Pons (tissue), 1 donor: ENCODE measurements around the gene CTRB2.
A peak's percentile ranks its signal among the peaks of the same experiment; 100 is the strongest.
"Not testable (repeated sequence)": the region's sequence is repeated elsewhere in the genome, so short reads cannot be mapped to it uniquely, and the experiment has no call there.

ENCODE experiments used
- DNase-seq: peaks from one replicate; pipeline ENCODE4 v3.0.0-alpha.2; 2016; ENCODE audit warnings: low spot score

CTRB2 gene

DNA sequence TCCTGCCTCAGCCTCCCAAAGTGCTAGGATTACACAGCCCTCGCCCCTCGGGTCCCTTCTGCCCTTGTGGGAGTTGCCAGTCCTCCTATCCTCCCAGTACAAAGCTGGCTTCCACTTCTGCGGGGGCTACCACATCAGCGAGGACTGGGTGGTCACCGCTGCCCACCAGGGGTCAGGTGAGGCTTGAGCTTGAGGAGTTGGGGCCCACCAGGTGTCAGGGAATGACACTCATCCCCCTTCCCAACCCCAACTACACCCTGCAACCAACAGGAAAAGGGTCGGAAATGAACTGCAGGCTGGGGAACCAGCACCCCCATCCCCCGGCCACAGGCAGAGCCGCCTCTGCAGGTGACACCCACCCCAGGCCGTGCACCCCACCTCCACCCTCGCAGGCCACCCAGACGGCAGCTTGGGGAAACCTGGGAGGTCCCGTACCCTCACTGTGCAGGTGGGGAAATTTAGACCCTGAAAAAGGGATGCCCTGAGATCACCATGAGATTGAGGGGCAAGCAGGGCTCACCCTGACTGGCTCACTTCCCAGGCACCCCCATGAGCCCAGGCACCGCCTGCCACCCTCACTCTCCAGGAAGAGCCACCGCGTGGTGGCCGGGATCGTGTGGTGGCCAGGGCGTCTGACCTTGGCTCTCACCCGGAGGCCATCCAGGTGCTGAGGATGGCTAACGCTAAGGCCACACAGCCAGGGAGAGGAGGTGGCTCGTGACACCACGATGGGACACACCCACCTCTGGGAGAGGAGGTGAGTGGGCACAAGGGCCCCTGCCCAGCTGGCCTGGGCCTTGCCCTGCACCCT, 19.8 kb upstream of the CTRB2 start:
- DNase-seq, result no peak

DNA sequence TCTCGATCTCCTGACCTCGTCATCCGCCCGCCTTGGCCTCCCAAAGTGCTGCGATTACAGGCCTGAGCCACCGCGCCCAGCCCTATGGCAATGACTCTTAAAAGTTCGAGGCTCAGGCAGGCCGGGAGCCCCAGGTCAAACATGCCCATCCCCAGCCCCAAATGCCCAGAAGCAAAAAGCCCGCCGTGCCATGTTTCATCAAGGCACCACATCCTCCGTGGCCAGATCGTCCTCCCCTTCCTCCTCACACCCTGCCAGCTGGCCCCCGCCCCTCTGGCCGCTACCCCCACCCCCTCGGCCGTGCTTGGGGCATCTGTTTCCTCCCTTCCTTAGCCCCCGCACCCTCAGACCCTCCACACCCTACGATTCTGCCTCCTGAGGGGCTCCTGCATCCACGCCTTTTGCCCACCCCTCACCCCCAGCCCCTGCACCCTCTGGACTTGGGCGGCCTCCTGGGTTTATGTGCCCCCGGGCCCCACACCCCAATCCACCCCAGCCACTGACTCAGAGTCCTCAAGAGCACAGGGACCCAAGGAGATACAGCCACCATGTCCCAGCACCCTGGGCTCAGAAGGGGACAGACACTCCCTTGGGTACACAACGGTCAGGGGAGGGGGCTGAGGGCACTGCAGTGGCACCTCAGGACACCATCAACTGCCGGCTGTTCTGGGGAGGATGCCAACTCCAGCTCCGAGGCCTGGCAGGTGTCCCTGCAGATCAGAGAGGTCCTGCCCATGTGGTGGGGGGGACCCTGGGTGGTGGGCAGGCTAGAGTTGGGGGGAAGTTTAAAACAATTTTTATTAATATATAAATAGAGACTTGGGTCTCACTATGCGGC, 18.9 kb upstream of the CTRB2 start:
- DNase-seq, result no peak

DNA sequence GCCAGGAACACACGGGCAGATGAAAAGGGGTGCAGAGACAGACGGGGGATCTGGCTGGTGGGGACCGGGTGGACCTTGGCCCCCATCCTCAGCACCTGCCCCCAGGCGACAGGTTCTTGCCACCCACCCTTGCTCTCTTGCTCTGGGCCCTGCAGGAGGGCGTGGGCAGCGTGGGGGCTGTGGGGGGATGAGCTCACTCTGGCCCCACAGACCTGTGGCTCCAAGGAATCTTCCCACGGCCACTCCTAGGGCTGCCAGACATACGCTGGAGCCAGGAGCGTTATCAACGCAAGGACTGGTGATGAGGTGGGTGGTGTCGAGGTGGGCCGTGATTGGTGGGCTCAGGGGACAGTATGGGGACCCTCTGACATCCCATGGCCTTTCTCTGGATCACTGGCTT, 18.1 kb upstream of the CTRB2 start:
- DNase-seq, result no peak

DNA sequence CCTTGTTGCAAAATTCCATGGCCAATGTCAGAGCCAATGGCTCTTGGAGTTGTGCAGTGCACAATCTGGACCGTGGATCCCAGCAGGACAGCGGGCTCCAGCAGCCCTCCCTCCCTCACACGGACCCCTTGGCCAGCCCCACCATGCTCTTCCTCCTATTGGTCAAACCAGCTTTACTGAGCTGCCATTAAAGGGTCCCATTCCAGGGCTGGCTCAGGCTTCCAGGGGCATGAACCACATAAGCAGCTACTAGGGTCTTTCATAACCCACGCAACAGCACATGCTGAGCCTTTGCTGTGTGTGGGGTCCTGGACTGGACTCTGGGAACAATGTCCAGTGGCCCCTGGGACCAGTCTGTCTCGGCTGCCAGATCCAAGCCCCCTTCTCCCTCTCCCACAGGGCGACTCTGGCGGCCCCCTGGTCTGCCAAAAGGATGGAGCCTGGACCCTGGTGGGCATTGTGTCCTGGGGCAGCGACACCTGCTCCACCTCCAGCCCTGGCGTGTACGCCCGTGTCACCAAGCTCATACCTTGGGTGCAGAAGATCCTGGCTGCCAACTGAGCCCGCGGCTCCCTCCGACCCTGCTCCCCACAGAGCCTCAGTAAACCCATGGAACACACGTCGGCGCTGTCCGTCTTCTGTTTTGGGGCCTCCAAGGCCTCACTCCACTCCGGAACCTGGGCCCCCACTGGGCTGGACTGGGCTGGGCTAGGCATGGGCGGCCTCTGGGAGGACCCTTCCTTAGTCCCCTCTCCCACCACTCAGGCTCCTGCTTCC, 17.5 kb upstream of the CTRB2 start:
- no peak for DNase-seq

DNA sequence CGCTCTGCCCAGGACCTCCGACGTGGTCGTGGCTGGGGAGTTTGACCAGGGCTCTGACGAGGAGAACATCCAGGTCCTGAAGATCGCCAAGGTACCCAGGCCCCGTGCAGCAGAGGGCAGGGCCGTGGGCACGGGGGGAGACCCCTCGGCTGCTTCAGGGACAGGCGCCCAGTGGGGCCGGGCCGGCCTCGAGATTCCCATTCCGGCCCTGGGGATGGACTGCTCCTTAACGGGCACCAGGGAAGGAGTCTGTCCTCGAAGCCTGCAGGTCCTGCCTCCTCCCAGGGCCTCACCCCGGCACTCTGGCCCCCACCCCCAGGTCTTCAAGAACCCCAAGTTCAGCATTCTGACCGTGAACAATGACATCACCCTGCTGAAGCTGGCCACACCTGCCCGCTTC, 16.2 kb upstream of the CTRB2 start:
- DNase-seq, result not testable (repeated sequence)

DNA sequence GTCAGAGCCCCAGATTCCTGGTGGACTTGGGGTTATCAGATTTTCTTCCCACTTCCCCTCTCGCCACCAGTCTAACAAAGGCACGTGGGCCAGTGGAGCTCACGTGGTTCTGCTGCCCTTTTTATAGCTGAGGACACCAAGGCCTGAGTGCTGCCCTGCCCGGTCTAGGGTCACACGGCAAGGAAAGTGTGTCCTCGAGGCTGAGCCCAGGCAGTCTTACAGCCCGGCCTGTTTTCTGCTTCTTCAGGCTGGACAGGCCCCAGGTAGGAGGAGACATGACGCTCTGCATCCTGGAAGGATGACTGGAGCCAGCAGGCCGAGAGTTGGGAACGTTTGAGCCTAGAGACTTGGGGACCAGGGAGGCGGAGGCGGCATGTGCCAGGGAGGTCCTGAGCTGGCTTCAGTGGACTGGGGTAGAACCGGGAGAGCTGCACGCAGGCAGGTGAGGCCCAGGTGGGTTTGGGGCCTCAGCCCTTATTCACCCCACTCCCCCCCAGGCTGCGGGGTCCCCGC, 15.4 kb upstream of the CTRB2 start:
- DNase-seq, result no peak

DNA sequence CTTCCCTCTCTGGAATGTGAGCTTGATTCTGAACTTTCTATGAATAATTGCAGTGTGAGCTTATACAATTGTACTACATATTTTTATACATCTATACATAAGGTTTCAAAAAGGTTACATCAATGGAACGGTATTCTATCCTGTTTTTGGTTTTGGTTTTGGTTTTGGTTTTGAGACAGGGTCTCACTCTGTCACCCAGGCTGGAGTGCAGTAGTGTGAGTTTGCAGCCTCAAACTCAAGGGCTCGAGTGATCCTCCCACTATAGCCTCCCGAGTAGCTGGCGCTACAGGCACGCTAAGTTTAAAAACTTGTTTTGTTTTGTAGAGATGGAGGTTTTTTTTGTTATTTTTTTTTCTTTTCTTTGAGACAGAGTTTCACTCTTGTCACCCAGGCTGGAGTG, 12.9 kb upstream of the CTRB2 start:
- no peak for DNase-seq

DNA sequence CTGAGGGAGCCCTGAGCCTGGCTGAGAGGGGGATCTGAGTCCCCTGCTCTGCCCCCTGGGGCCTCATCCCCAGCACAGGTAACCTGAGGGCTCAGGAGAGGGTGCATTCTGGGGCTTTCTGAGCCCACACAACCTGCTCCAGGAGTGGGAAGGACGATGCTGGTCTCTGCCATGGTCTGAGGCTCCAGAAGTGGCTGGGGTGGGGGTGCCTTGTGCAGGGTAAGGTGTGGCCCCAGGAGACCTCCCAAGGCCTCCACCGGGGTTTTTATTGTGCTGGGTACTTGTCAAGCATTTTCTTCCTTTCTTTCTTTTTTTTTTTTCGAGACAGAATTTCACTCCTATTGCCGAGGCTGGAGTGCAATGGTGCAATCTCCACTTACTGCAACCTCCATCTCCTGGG, 12.1 kb upstream of the CTRB2 start:
- DNase-seq, result no peak

DNA sequence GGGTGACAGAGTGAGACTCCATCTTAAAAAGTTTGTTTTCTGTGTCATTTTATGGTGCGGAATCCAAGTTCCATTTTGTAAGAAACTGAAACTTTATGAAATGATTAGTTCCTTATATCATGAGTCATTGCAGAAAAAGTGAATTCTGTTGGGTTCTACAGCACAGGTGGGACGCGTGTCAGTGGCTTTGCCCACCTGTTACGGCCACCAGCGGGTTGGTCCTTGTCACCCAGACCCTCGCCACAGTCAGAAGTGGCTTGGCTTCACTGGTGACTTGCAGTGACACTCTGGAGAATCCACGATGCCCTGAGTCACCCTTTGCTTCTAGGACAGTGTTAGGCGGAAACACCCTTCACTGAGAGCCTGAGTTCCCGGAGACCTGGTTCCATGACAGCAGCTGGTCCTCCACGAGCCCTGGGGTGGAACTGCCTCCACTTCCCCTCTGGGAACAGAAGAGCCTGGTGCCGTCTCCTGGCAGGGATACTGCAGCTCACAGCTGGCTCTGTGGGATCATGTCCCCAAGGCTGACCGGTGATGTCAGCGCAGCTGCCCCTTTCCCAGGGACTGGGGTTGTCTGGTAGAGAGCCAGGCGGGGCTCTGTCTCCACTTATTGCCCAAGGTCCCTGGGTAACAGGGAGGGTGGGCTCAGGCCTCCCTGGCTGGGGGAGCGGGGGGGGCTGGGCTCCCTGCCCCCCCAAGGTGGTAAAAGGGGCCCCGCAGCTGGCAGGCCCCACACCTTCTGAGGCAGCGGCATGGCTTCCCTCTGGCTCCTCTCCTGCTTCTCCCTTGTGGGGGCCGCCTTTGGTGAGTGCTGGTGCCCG, 11.5 kb upstream of the CTRB2 start, which contains the start of gene CTRB1:
Gene CTRB1 (plus strand): TSS at position 733 of the 821 bp plus-strand sequence. CDS start 20 bp downstream, at position 753.
- peak; percentile 51 for DNase-seq

DNA sequence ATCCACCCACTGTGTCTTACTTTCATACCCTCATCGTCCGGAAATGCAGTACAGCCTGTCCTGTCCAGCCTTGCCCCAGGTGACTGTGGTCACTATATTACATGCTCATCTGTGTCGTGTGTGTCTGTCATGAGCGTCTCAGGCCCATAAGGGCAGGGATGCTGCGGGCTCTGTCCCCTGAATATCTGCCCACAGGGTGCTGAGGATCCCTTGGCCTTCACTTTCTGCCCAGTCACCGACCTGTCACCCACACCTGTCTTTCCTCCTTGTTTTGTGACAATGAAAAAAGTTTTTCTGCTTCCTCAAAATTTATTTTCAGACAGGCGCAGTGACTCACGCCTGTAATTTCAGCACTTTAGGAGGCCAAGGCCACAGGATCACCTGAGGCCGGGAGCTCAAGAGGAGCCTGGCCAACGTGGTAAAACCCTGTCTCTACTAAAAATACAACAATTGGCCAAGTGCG, 10.5 kb upstream of the CTRB2 start:
- no peak for DNase-seq

DNA sequence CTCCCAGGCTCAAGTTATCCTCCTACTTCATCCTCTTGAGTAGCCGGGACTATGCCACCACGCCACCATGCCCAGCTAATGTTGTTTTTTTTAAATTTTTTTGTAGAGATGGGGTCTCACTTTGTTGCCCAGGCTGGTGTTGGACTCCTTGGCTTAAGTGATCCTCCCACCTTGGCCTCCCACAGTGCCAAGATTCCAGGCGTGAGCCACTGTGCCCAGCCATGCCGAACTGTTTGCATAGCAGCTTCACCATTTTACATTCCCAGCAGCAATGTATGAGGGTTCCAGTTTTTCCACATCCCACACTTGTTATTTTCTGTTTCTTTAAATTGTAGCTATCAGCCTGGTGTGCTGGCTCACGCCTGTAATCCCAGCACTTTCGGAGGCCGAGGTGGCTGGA, 9.6 kb upstream of the CTRB2 start:
- no peak for DNase-seq

DNA sequence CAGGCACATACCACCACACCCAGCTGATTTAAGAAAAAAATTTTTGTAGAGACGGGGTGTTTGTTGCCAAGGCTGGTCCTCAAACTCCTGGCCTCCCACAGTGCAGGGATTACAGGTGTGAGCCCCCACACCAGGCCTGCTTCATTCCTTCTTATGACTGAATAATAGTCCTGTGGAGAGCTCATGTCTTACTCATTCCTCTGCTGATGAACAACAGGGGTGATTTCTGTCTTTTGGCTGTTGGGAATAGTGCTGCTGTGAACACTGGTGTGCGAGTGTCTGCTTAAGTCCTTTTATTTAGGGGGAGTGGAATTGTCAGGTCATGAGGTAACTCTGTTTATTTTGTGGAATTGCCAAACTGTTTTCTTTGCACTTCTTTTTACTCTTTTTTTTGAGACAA, 9.2 kb upstream of the CTRB2 start:
- no peak for DNase-seq

DNA sequence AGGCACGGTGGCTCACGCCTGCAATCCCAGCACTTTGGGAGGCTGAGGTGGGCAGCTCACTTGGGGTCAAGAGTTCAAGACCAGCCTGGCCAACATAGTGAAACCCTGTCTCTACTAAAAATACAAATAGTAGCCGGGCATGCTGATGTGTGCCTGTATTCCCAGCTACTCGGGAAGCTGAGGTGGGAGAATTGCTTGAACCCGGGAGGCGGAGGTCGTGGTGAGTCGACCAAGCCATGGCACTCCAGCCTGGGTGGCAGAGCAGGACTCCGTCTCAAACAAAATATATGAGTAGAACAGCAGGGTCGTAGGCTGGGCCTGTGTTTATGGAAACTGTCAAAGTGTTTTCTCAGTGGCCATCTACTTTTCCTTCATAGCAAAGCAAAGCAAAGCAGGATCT, 4.3 kb upstream of the CTRB2 start:
- DNase-seq, result not testable (repeated sequence)

DNA sequence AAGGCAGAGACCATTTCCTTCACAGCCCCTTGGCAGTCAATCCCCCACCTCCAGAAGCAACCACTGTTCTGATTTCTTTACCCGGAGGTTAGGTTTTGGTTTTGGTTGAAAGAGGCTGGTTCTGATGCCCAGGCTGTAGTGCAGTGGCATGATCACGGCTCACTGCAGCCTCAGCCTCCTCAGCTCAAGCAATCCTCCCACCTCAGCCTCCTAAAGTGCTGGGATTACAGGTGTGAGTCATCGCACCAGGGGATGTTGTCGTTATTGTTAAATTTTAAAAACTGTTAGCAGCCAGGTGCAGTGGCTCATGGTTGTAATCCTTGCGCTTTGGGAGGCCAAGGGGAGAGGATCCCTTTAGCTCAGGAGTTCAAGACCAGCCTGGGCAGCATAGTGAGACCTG, 3.0 kb upstream of the CTRB2 start:
- no peak for DNase-seq

DNA sequence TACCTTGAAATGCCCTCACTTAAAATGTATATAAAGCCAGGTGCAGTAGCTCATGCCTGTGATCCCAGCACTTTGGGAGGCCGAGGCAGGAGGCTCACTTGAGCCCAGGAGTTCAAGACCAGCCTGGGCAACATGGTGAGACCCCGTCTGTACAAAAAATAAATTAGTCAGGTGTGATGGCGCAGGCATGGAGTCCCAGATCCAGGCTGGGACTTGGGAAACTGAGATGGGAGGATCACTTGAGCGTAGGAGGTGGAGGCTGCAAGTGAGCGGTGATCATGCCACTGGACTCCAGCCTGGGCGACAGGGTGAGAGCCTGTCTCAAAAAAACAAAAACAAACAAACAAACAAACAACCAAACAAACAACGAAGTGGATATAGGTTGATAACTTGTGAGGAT, 2.6 kb upstream of the CTRB2 start:
- not testable (repeated sequence) for DNase-seq

DNA sequence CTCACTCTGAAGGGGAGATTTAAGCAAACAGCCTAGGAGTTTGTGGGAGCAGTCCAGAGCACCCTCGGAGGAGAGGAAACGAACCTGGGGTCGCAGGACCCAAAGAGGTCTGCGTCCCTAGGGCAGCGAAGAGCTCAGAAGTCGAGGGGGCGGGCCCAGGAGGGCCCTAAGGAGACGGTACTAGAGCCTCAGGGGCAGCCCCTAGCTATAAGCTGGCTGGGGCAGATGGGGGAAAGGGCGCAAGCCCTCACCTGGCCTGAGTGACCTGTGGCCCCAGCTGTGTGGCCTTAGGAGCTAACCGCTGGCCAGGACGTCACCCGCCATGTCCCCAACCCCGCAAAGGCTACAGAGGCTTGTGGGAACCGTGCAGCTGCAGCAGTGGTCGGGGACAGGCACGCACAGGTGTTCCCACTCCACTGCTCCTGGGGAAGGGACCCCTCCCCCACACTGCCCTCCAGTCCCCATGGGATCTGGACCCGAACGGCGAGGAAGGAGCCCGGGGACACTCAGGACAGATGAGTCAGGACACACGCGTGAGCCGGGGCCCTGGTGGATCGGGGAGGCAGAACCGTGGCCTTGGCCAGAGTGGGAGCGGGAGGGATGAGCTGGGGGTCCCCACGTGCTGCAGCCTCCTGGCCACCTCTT, 2.0 kb upstream of the CTRB2 start:
- DNase-seq, result no peak

DNA sequence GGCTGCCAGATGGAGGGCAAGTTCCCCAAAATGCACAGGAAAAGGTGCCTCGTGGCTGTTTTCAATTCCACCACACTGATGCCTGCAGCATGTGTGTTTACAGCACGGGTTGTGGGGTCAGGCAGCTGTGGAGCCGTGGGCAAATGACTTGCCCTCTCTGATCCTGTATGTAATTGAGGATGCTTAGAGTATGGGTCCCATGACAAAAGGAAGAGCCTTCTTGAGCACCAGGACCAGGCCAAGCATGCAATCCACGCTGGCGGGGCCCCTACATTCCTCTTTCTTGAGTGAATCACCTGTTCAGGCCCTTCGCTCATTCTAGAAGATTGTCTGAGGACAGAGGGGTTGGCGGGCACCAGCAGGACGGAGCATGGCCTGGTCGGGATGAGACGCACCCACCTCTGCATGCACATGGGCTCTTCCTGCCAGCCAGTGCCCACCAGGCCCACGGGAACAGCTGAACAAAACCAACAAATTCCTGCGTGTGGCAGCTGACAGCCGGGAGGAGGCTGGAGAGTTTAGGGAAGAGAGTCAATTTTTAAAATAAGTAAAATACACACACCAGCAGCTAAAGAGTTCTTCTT, 1.4 kb upstream of the CTRB2 start:
- DNase-seq, result no peak

DNA sequence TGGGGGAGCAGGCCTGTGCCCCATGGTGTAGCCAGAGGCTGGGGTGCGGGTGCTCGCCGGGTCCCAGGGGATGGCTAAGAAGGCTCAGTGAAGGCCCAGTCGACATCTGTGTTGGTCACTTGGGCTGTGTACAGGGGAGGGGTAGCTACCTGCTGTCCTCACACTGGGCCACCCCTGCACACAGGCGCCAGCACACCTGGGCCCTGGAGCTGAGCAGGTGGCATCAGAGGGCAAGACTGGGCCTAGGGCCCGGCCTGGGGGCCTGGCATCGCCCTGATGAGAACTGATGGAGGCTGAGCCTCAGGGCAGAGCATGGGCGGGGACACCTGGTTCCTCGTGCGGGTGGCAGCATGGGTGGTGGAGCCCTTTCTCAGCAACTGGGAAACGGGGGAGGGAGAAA, 870 bp upstream of the CTRB2 start:
- DNase-seq, result no peak

DNA sequence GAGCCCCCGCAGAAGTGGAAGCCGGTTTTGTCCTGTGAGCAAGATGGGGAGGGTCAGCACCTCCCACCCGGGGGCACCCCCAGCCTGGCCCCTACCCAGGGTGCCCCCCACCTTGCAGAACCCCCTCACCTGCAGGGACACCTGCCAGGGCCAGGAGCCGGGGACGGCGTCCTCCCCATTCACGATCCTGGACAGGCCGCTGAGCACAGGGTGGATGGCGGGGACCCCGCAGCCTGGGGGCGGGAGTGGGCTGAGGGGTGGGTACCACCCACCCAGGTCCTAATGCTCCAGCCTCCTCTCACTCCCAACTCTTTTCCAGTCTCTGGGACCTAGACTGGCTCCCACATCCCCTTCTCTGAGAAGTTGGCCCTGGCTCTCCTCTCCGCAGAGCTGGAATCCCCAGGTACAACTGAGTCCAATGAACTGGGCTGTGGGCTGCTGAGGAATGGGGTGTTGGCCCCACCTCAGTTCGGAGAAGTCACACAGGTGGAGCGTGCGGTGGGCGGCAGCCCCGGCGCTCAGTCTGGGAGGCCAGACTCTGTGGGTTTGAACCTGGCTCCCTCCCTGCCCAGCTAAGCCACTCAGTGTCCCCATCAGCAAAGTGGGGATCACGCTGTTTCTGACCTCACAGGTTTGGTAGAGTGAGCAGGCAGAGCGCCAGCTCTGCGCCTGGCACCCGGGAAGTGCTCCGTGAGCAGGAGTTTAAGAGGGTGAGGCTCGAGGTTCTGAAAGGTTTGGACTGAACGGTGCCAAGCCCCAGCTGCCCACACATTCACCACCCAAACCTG, 806 bp downstream of the CTRB2 start:
- DNase-seq, result not testable (repeated sequence)
